ENCODE data around the gene ARV1. TPM values are rescaled to one million over a fixed set of nuclear protein-coding genes. Genes with fewer than 3 reads are reported as not detected.

ARV1 gene
- total RNA-seq, 1 donor from 2014 or later: 10.6 TPM

DNA sequence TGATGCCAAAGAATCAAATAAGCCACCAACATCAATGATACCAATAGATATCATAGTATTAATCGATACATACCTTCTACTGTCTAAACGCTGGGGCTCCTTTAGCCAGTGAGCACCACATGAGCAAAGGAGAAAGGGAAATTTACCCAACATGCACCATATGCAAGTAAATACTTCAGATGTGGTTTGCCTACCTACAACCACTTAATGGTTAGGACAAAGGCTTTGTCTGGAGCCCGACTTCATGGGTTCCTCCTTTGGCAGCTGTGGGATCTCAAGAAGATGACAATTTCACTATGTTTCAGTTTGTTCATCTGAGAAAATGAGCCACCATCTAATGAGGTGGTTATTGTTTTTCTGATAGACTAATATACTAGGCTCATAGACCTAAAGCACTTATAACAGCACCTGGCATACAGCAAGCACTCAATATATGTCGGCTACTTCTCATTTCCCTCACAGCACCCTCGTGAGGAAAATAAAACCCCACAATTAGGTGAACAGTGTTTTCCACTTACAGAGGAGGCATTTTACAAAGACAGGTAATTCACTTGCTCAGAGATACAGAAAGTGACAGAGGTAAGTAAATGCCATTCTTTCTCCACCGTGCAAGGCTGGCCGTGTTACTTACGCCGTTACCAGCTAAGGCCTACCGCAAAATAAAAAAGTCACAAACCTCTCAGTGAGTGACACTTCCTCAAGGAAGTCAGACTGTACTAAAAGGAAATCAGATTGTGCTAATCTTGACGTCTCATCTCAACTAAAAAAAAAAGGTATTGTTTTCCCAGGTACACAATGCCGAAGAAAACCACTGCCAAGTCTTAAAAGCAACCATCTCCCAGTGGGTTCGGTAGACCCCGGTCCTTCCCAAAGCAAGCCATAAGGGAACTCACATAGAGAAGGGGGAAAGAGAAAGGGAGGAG, 1.8 kb upstream of the ARV1 start:
- Mint-ChIP-seq H3K9me3 (no peaks in the 10 kb centered on the region), H3K4me3 (peak overlapping the region; percentile 80), H3K27ac (peak overlapping the region; percentile 86), H3K4me1 (peaks cover 28% of the 10 kb centered on the region), H3K36me3 (no peaks in the 10 kb centered on the region), H3K27me3 (ENCODE audit: low read depth) (no peaks in the 10 kb centered on the region)
- TF ChIP-seq, protein P1, sequence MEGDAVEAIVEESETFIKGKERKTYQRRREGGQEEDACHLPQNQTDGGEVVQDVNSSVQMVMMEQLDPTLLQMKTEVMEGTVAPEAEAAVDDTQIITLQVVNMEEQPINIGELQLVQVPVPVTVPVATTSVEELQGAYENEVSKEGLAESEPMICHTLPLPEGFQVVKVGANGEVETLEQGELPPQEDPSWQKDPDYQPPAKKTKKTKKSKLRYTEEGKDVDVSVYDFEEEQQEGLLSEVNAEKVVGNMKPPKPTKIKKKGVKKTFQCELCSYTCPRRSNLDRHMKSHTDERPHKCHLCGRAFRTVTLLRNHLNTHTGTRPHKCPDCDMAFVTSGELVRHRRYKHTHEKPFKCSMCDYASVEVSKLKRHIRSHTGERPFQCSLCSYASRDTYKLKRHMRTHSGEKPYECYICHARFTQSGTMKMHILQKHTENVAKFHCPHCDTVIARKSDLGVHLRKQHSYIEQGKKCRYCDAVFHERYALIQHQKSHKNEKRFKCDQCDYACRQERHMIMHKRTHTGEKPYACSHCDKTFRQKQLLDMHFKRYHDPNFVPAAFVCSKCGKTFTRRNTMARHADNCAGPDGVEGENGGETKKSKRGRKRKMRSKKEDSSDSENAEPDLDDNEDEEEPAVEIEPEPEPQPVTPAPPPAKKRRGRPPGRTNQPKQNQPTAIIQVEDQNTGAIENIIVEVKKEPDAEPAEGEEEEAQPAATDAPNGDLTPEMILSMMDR (IDR thresholded peaks at IDR 0.05; ENCODE audit: unreplicated experiment): no peak
- DNase-seq (ENCODE audit: low spot score in 2 of 2, unreplicated experiment in 2 of 2): no peak

- Mint-ChIP-seq H3K9me3 (no peaks in the 10 kb centered on the region), H3K36me3 (no peaks in the 10 kb centered on the region), H3K4me1 (peaks cover 28% of the 10 kb centered on the region), H3K27me3 (ENCODE audit: low read depth) (no peaks in the 10 kb centered on the region), H3K27ac (peak overlapping the region; percentile 86), H3K4me3 (peak overlapping the region; percentile 80)
- TF ChIP-seq, protein P1 (IDR thresholded peaks at IDR 0.05; ENCODE audit: unreplicated experiment): no peak
- peak; percentile 19 to 56 for DNase-seq (ENCODE audit: low spot score in 2 of 2, unreplicated experiment in 2 of 2)
Measured at GRCh38 chr1:230977761-230978490, 968 bp upstream of the ARV1 start.

GRCh38 chr1:230979389-230979716, 459 bp downstream of the ARV1 start:
- Mint-ChIP-seq H3K27ac (peak overlapping the region; percentile 96), H3K4me1 (peaks cover 28% of the 10 kb centered on the region), H3K4me3 (peak overlapping the region; percentile 99), H3K36me3 (no peaks in the 10 kb centered on the region), H3K9me3 (no peaks in the 10 kb centered on the region), H3K27me3 (ENCODE audit: low read depth) (no peaks in the 10 kb centered on the region)
- DNase-seq (ENCODE audit: low spot score in 2 of 2, unreplicated experiment in 2 of 2): no peak
- TF ChIP-seq, protein P1 (IDR thresholded peaks at IDR 0.05; ENCODE audit: unreplicated experiment): no peak

DNA sequence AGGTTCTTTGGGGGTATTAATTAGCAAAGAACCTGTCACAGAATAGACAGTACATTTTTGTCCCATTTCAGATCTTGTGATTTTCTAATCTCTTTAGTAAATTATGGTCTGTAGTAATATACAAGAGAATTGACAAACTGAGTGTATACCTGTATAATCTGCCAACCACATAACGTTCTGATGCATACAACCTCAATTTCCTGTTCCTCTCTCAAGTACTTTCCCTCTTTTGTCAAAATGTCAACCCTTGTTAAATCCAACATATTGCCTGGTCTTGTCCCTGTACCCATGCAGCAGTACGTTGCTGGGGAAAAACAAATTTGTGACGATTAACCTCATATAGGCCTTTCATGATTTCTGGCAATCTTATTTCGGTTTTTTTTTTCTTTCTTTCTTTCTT, 1.1 kb downstream of the ARV1 start:
- peaks cover 28% of the 10 kb centered on the region for H3K4me1 Mint-ChIP-seq
- no peaks in the 10 kb centered on the region for H3K9me3 Mint-ChIP-seq
- H3K27me3 Mint-ChIP-seq (ENCODE audit: low read depth): no peaks in the 10 kb centered on the region
- no peak overlapping the region for H3K27ac Mint-ChIP-seq
- H3K36me3 Mint-ChIP-seq: no peaks in the 10 kb centered on the region
- DNase-seq (ENCODE audit: low spot score in 2 of 2, unreplicated experiment in 2 of 2): no peak
- H3K4me3 Mint-ChIP-seq: peak overlapping the region; percentile 99
- TF ChIP-seq, protein P1 (IDR thresholded peaks at IDR 0.05; ENCODE audit: unreplicated experiment): no peak

- no peak for DNase-seq (ENCODE audit: low spot score in 2 of 2, unreplicated experiment in 2 of 2)
- H3K9me3 Mint-ChIP-seq: no peaks in the 10 kb centered on the region
- no peaks in the 10 kb centered on the region for H3K27me3 Mint-ChIP-seq (ENCODE audit: low read depth)
- H3K27ac Mint-ChIP-seq: no peak overlapping the region
- H3K36me3 Mint-ChIP-seq: no peaks in the 10 kb centered on the region
- H3K4me3 Mint-ChIP-seq: no peak overlapping the region
- TF ChIP-seq, protein P1 (IDR thresholded peaks at IDR 0.05; ENCODE audit: unreplicated experiment): no peak
- H3K4me1 Mint-ChIP-seq: peaks cover 17% of the 10 kb centered on the region
Measured at GRCh38 chr1:230982696-230983095, 3.8 kb downstream of the ARV1 start.
